Measurements from ENCODE around the gene RPP30. TPM values are rescaled to one million over a fixed set of nuclear protein-coding genes. Genes with fewer than 3 reads are reported as not detected.

Gene RPP30
- total RNA-seq, 4 donors from 2014 or later, result 16.4 to 53.6 (median 19.6) TPM

DNA sequence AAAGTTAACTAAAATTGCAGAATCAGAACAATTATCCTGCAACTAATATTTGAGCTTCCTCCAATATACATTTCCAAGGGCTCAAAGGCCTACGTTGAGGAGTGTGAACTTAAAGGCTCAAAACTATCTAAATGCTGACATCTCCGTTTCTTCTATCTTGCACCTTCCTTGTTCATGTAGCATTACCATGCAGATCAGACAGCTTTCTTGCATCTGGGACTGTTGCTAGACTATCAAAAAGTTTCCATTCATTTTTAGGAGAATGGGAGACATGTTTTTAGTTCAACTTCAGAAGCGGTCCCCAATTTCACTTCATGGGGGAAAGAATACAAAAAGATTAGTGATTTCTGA is 46.2 kb downstream of the RPP30 start:
- no peak for DNase-seq
- no peak for TF ChIP-seq POLR2A (IDR thresholded peaks at IDR 0.05)
- TF ChIP-seq, protein P1, sequence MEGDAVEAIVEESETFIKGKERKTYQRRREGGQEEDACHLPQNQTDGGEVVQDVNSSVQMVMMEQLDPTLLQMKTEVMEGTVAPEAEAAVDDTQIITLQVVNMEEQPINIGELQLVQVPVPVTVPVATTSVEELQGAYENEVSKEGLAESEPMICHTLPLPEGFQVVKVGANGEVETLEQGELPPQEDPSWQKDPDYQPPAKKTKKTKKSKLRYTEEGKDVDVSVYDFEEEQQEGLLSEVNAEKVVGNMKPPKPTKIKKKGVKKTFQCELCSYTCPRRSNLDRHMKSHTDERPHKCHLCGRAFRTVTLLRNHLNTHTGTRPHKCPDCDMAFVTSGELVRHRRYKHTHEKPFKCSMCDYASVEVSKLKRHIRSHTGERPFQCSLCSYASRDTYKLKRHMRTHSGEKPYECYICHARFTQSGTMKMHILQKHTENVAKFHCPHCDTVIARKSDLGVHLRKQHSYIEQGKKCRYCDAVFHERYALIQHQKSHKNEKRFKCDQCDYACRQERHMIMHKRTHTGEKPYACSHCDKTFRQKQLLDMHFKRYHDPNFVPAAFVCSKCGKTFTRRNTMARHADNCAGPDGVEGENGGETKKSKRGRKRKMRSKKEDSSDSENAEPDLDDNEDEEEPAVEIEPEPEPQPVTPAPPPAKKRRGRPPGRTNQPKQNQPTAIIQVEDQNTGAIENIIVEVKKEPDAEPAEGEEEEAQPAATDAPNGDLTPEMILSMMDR (IDR thresholded peaks at IDR 0.05), result no peak

DNA sequence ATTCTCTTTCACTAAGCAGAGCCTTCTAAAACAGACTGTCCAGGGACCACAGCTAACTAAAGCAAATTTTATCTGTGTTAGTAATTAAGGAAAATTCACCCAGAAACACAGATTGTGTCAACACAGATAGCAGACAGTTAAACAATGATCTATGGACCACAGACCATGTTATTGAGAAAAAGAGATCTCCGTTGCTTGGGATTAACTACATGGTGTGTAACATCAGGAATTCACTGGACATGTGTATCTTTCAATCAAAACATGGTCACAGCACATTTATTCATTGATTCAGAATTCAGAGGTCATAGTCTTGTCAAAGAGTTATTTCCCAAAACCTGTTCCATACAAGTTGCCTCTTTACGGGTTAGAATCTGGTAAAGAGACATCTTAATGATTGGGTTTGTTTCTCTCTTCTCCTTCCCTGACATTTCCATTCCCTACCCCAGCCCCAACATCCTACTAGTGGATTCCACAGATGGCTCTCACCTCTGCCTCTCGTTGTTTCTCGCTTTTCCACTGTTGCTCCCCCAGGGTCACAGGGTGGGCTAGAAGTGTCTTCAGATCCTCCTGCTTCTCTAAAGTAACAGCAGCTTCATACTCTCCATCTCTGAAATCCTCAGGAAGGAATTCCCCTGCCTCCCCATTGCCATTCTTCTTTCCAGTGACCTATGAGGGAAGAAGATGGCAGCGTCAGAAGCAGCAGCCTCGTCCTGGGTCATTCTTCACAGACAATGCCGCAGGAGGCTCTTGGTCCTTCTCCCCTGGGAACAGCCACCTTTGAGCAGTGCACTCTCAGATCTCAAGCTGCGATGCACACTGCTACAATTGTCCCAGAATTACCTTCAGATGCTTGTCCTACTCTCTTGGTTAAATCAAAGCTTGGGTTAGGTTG is 48.2 kb downstream of the RPP30 start:
- Histone ChIP-seq H3K9me3 (no peaks in the 10 kb centered on the region), H3K4me1 (no peaks in the 10 kb centered on the region), H3K36me3 (no peaks in the 10 kb centered on the region), H3K27ac (no peak overlapping the region), H3K4me3 (no peak overlapping the region), H3K27me3 (no peaks in the 10 kb centered on the region)
- DNase-seq, result no peak
- no peak for TF ChIP-seq POLR2A (IDR thresholded peaks at IDR 0.05)
- TF ChIP-seq, protein P1 (IDR thresholded peaks at IDR 0.05), result no peak

More for the DNA sequence above, 46.2 kb downstream of the RPP30 start:
- Histone ChIP-seq H3K4me1 (no peaks in the 10 kb centered on the region), H3K27ac (no peak overlapping the region), H3K27me3 (no peaks in the 10 kb centered on the region), H3K36me3 (no peaks in the 10 kb centered on the region), H3K9me3 (no peaks in the 10 kb centered on the region), H3K4me3 (no peak overlapping the region)

- Histone ChIP-seq H3K4me1 (no peaks in the 10 kb centered on the region), H3K27me3 (no peaks in the 10 kb centered on the region), H3K4me3 (no peak within 1 kb of the TSS), H3K27ac (no peak within 1 kb of the TSS), H3K9me3 (no peaks in the 10 kb centered on the region), H3K36me3 (no peaks in the 10 kb centered on the region)
- no peak for DNase-seq
- TF ChIP-seq POLR2A (IDR thresholded peaks at IDR 0.05), result no peak
- TF ChIP-seq, protein P1 (IDR thresholded peaks at IDR 0.05), result no peak
Observed at GRCh38 chr10:90920986-90921666, 49.4 kb downstream of the RPP30 start, which contains the start of gene ANKRD1. ANKRD1 (minus strand) TSS chr10:90921087; CDS start chr10:90921027, 60 bp downstream.

GRCh38 chr10:90921906-90922305 is 50.1 kb downstream of the RPP30 start:
- Histone ChIP-seq H3K27ac (no peak overlapping the region), H3K4me1 (no peaks in the 10 kb centered on the region), H3K27me3 (no peaks in the 10 kb centered on the region), H3K36me3 (no peaks in the 10 kb centered on the region), H3K9me3 (no peaks in the 10 kb centered on the region), H3K4me3 (no peak overlapping the region)
- TF ChIP-seq POLR2A (IDR thresholded peaks at IDR 0.05), result no peak
- TF ChIP-seq, protein P1 (IDR thresholded peaks at IDR 0.05), result no peak
- no peak for DNase-seq

- DNase-seq, result no peak
- H3K36me3 ChIP-seq, result no peaks in the 10 kb centered on the region
- H3K27ac ChIP-seq, result no peak overlapping the region
- no peak for TF ChIP-seq POLR2A (IDR thresholded peaks at IDR 0.05)
- TF ChIP-seq, protein P1 (IDR thresholded peaks at IDR 0.05), result no peak
- H3K4me3 ChIP-seq, result no peak overlapping the region
- H3K27me3 ChIP-seq, result no peaks in the 10 kb centered on the region
- H3K4me1 ChIP-seq, result no peaks in the 10 kb centered on the region
- no peaks in the 10 kb centered on the region for H3K9me3 ChIP-seq
Observed at GRCh38 chr10:90923111-90923731, 51.4 kb downstream of the RPP30 start.

All from Peyer's patch (tissue), 4 donors.